Measurements from ENCODE around the gene POU6F2.

The POU6F2 gene

DNA sequence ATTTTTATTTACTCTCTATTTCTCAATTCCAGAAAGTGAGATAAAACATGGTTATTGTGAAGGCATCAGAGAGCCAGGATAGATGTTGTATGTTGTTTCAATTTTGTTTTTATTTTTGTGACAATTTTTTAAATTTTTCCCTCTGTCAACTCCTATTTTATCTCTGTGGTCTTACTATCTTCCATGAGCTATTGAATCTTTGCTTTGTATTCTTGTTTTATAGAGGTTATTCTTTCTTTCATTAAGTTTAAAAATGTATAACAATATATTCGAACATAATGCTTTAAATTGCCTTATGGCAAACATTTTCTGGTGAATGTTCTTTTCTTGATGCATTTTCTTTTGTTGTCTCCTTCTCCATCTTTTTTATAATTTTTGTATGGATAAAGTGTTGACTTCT, 78.4 kb downstream of the POU6F2 start:
- TF ChIP-seq EP300 (IDR thresholded peaks at IDR 0.05; ENCODE audit: borderline replicate concordance), result no peak
- no peak for TF ChIP-seq RAD21 (IDR thresholded peaks at IDR 0.05; ENCODE audit: low read depth)
- no peak for TF ChIP-seq TEAD4 (IDR thresholded peaks at IDR 0.05)
- TF ChIP-seq, protein P1, sequence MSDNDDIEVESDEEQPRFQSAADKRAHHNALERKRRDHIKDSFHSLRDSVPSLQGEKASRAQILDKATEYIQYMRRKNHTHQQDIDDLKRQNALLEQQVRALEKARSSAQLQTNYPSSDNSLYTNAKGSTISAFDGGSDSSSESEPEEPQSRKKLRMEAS (IDR thresholded peaks at IDR 0.05), result no peak
- no peak for TF ChIP-seq FOXM1 (IDR thresholded peaks at IDR 0.05; ENCODE audit: borderline replicate concordance, low read depth)
- no peak for TF ChIP-seq TCF12 (IDR thresholded peaks at IDR 0.05; ENCODE audit: low read depth)
- no peak for TF ChIP-seq CEBPB (IDR thresholded peaks at IDR 0.05)
- no peak for TF ChIP-seq EGR1 (IDR thresholded peaks at IDR 0.05)
- TF ChIP-seq ZBTB7A (IDR thresholded peaks at IDR 0.05; ENCODE audit: low read depth), result no peak

GRCh38 chr7:39062811-39063210, 85.1 kb downstream of the POU6F2 start:
- no peak for TF ChIP-seq CEBPB (IDR thresholded peaks at IDR 0.05)
- TF ChIP-seq TCF12 (IDR thresholded peaks at IDR 0.05; ENCODE audit: low read depth), result no peak
- TF ChIP-seq, protein P1 (IDR thresholded peaks at IDR 0.05), result no peak
- TF ChIP-seq YY1 (IDR thresholded peaks at IDR 0.05; ENCODE audit: low read depth), result no peak
- no peak for TF ChIP-seq EP300 (IDR thresholded peaks at IDR 0.05; ENCODE audit: borderline replicate concordance)
- TF ChIP-seq RAD21 (IDR thresholded peaks at IDR 0.05; ENCODE audit: low read depth), result no peak
- TF ChIP-seq EGR1 (IDR thresholded peaks at IDR 0.05), result no peak
- TF ChIP-seq REST (IDR thresholded peaks at IDR 0.05; ENCODE audit: low read depth), result no peak
- no peak for TF ChIP-seq NFIC (IDR thresholded peaks at IDR 0.05)
- TF ChIP-seq, protein P2, sequence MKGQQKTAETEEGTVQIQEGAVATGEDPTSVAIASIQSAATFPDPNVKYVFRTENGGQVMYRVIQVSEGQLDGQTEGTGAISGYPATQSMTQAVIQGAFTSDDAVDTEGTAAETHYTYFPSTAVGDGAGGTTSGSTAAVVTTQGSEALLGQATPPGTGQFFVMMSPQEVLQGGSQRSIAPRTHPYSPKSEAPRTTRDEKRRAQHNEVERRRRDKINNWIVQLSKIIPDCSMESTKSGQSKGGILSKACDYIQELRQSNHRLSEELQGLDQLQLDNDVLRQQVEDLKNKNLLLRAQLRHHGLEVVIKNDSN (IDR thresholded peaks at IDR 0.05), result no peak
- no peak for TF ChIP-seq FOXM1 (IDR thresholded peaks at IDR 0.05; ENCODE audit: borderline replicate concordance, low read depth)
- no peak for TF ChIP-seq ZBTB7A (IDR thresholded peaks at IDR 0.05; ENCODE audit: low read depth)
- no peak for TF ChIP-seq TAF1 (IDR thresholded peaks at IDR 0.05; ENCODE audit: low read depth)
- TF ChIP-seq CREB1 (IDR thresholded peaks at IDR 0.05; ENCODE audit: low read depth), result no peak
- no peak for TF ChIP-seq TEAD4 (IDR thresholded peaks at IDR 0.05)

GRCh38 chr7:39069031-39069430, 91.3 kb downstream of the POU6F2 start:
- TF ChIP-seq ZBTB7A (IDR thresholded peaks at IDR 0.05; ENCODE audit: low read depth), result no peak
- TF ChIP-seq TCF12 (IDR thresholded peaks at IDR 0.05; ENCODE audit: low read depth), result no peak
- no peak for TF ChIP-seq CREB1 (IDR thresholded peaks at IDR 0.05; ENCODE audit: low read depth)
- no peak for TF ChIP-seq EGR1 (IDR thresholded peaks at IDR 0.05)
- TF ChIP-seq, protein P2 (IDR thresholded peaks at IDR 0.05), result no peak
- TF ChIP-seq YY1 (IDR thresholded peaks at IDR 0.05; ENCODE audit: low read depth), result no peak
- TF ChIP-seq TAF1 (IDR thresholded peaks at IDR 0.05; ENCODE audit: low read depth), result no peak
- no peak for TF ChIP-seq NFIC (IDR thresholded peaks at IDR 0.05)
- no peak for TF ChIP-seq EP300 (IDR thresholded peaks at IDR 0.05; ENCODE audit: borderline replicate concordance)
- TF ChIP-seq TEAD4 (IDR thresholded peaks at IDR 0.05), result no peak
- no peak for TF ChIP-seq REST (IDR thresholded peaks at IDR 0.05; ENCODE audit: low read depth)
- TF ChIP-seq, protein P1 (IDR thresholded peaks at IDR 0.05), result no peak
- TF ChIP-seq RAD21 (IDR thresholded peaks at IDR 0.05; ENCODE audit: low read depth), result no peak
- TF ChIP-seq CEBPB (IDR thresholded peaks at IDR 0.05), result no peak
- no peak for TF ChIP-seq FOXM1 (IDR thresholded peaks at IDR 0.05; ENCODE audit: borderline replicate concordance, low read depth)

GRCh38 chr7:39069896-39070881, 92.5 kb downstream of the POU6F2 start:
- TF ChIP-seq EP300 (IDR thresholded peaks at IDR 0.05; ENCODE audit: borderline replicate concordance) (no peak), CEBPB (IDR thresholded peaks at IDR 0.05) (no peak), REST (IDR thresholded peaks at IDR 0.05; ENCODE audit: low read depth) (no peak), RAD21 (IDR thresholded peaks at IDR 0.05; ENCODE audit: low read depth) (no peak), YY1 (IDR thresholded peaks at IDR 0.05; ENCODE audit: low read depth) (no peak), TEAD4 (IDR thresholded peaks at IDR 0.05) (no peak), EGR1 (IDR thresholded peaks at IDR 0.05) (no peak), TCF12 (IDR thresholded peaks at IDR 0.05; ENCODE audit: low read depth) (no peak), CREB1 (IDR thresholded peaks at IDR 0.05; ENCODE audit: low read depth) (no peak), TAF1 (IDR thresholded peaks at IDR 0.05; ENCODE audit: low read depth) (no peak), ZBTB7A (IDR thresholded peaks at IDR 0.05; ENCODE audit: low read depth) (no peak), NFIC (IDR thresholded peaks at IDR 0.05) (no peak)
- TF ChIP-seq, protein P1 (IDR thresholded peaks at IDR 0.05), result no peak
- TF ChIP-seq, protein P2 (IDR thresholded peaks at IDR 0.05), result no peak
